T-helper 1 cell treated with Interleukin-12 subunit alpha and Interleukin-12 subunit beta and Interleukin-4 antibody, amounts not matched to agents 30 μg/mL and 1 μg/mL, for 36 hours (primary cell): ENCODE data around the gene TAS1R3.
A peak's percentile ranks its signal among the peaks of the same experiment; 100 is the strongest.

Experiments
- H3K27ac Mint-ChIP-seq: one replicate; pipeline ENCODE4 v1.8.0; 2021; ENCODE audit warnings: mild to moderate bottlenecking, mixed read lengths
- H3K27me3 Mint-ChIP-seq: one replicate; pipeline ENCODE4 v1.8.0; 2021; ENCODE audit warnings: low read depth, mixed read lengths
- H3K36me3 Mint-ChIP-seq: one replicate; pipeline ENCODE4 v1.8.0; 2021; ENCODE audit warnings: low read depth, mixed read lengths
- H3K4me1 Mint-ChIP-seq: one replicate; pipeline ENCODE4 v1.8.0; 2021; ENCODE audit warnings: low read depth, mixed read lengths
- H3K4me3 Mint-ChIP-seq: one replicate; pipeline ENCODE4 v1.8.0; 2021; ENCODE audit warnings: mild to moderate bottlenecking, moderate library complexity, mixed read lengths
- H3K9me3 Mint-ChIP-seq: one replicate; pipeline ENCODE4 v1.8.0; 2021; ENCODE audit warnings: mixed read lengths

TAS1R3 gene

GRCh38 chr1:1353389-1354151, 22.5 kb downstream of the TAS1R3 start:
- H3K27me3 Mint-ChIP-seq: peaks cover 23% of the 10 kb centered on the region
- H3K4me3 Mint-ChIP-seq: no peak overlapping the region
- H3K27ac Mint-ChIP-seq: no peak overlapping the region
- no peaks in the 10 kb centered on the region for H3K36me3 Mint-ChIP-seq
- no peaks in the 10 kb centered on the region for H3K9me3 Mint-ChIP-seq
- peaks cover 5% of the 10 kb centered on the region for H3K4me1 Mint-ChIP-seq

- H3K9me3 Mint-ChIP-seq: no peaks in the 10 kb centered on the region
- no peak overlapping the region for H3K4me3 Mint-ChIP-seq
- H3K36me3 Mint-ChIP-seq: no peaks in the 10 kb centered on the region
- H3K27ac Mint-ChIP-seq: no peak overlapping the region
- peaks cover 28% of the 10 kb centered on the region for H3K27me3 Mint-ChIP-seq
- H3K4me1 Mint-ChIP-seq: peaks cover 9% of the 10 kb centered on the region
Measured at GRCh38 chr1:1354271-1355247, 23.5 kb downstream of the TAS1R3 start.

GRCh38 chr1:1355416-1355815, 24.3 kb downstream of the TAS1R3 start:
- H3K36me3 Mint-ChIP-seq: no peaks in the 10 kb centered on the region
- no peaks in the 10 kb centered on the region for H3K9me3 Mint-ChIP-seq
- no peak overlapping the region for H3K27ac Mint-ChIP-seq
- H3K27me3 Mint-ChIP-seq: peaks cover 28% of the 10 kb centered on the region
- H3K4me1 Mint-ChIP-seq: peaks cover 9% of the 10 kb centered on the region
- no peak overlapping the region for H3K4me3 Mint-ChIP-seq

GRCh38 chr1:1356166-1356795, 25.2 kb downstream of the TAS1R3 start:
- Mint-ChIP-seq H3K27ac (no peak overlapping the region), H3K9me3 (no peaks in the 10 kb centered on the region), H3K4me3 (no peak overlapping the region), H3K36me3 (no peaks in the 10 kb centered on the region), H3K27me3 (peaks cover 28% of the 10 kb centered on the region), H3K4me1 (peaks cover 11% of the 10 kb centered on the region)

GRCh38 chr1:1356796-1357401, 25.8 kb downstream of the TAS1R3 start:
- no peaks in the 10 kb centered on the region for H3K36me3 Mint-ChIP-seq
- peaks cover 11% of the 10 kb centered on the region for H3K4me1 Mint-ChIP-seq
- H3K9me3 Mint-ChIP-seq: no peaks in the 10 kb centered on the region
- H3K4me3 Mint-ChIP-seq: no peak overlapping the region
- no peak overlapping the region for H3K27ac Mint-ChIP-seq
- peaks cover 30% of the 10 kb centered on the region for H3K27me3 Mint-ChIP-seq

- Mint-ChIP-seq H3K4me3 (no peak overlapping the region), H3K27me3 (peaks cover 24% of the 10 kb centered on the region), H3K36me3 (no peaks in the 10 kb centered on the region), H3K9me3 (no peaks in the 10 kb centered on the region), H3K4me1 (peaks cover 6% of the 10 kb centered on the region), H3K27ac (no peak overlapping the region)
Measured at GRCh38 chr1:1357871-1358432, 26.9 kb downstream of the TAS1R3 start.

GRCh38 chr1:1358433-1359271, 27.6 kb downstream of the TAS1R3 start, which contains the start of gene MXRA8:
TSS of gene MXRA8 (minus strand) at chr1:1358555. CDS start at chr1:1358504, 51 bp downstream.
- peaks cover 18% of the 10 kb centered on the region for H3K27me3 Mint-ChIP-seq
- H3K4me3 Mint-ChIP-seq: no peak within 1 kb of the TSS
- peaks cover 6% of the 10 kb centered on the region for H3K4me1 Mint-ChIP-seq
- no peaks in the 10 kb centered on the region for H3K36me3 Mint-ChIP-seq
- H3K9me3 Mint-ChIP-seq: no peaks in the 10 kb centered on the region
- H3K27ac Mint-ChIP-seq: no peak within 1 kb of the TSS

GRCh38 chr1:1359308-1359663, 28.2 kb downstream of the TAS1R3 start:
- no peaks in the 10 kb centered on the region for H3K9me3 Mint-ChIP-seq
- peaks cover 12% of the 10 kb centered on the region for H3K27me3 Mint-ChIP-seq
- H3K27ac Mint-ChIP-seq: no peak overlapping the region
- H3K36me3 Mint-ChIP-seq: no peaks in the 10 kb centered on the region
- peaks cover 6% of the 10 kb centered on the region for H3K4me1 Mint-ChIP-seq
- no peak overlapping the region for H3K4me3 Mint-ChIP-seq

GRCh38 chr1:1359664-1360468, 28.8 kb downstream of the TAS1R3 start:
- H3K36me3 Mint-ChIP-seq: no peaks in the 10 kb centered on the region
- peak overlapping the region; percentile 15 for H3K27ac Mint-ChIP-seq
- H3K4me1 Mint-ChIP-seq: peaks cover 6% of the 10 kb centered on the region
- H3K4me3 Mint-ChIP-seq: no peak overlapping the region
- no peaks in the 10 kb centered on the region for H3K9me3 Mint-ChIP-seq
- peaks cover 10% of the 10 kb centered on the region for H3K27me3 Mint-ChIP-seq

GRCh38 chr1:1360506-1361169, 29.6 kb downstream of the TAS1R3 start:
- Mint-ChIP-seq H3K4me3 (no peak overlapping the region), H3K9me3 (no peaks in the 10 kb centered on the region), H3K27ac (no peak overlapping the region), H3K27me3 (peaks cover 10% of the 10 kb centered on the region), H3K36me3 (no peaks in the 10 kb centered on the region), H3K4me1 (peaks cover 6% of the 10 kb centered on the region)

GRCh38 chr1:1361233-1361981, 30.3 kb downstream of the TAS1R3 start:
- no peaks in the 10 kb centered on the region for H3K36me3 Mint-ChIP-seq
- no peak overlapping the region for H3K4me3 Mint-ChIP-seq
- H3K27me3 Mint-ChIP-seq: peaks cover 10% of the 10 kb centered on the region

GRCh38 chr1:1361982-1362423, 30.9 kb downstream of the TAS1R3 start:
- H3K9me3 Mint-ChIP-seq: no peaks in the 10 kb centered on the region
- H3K36me3 Mint-ChIP-seq: no peaks in the 10 kb centered on the region
- no peak overlapping the region for H3K27ac Mint-ChIP-seq
- H3K4me1 Mint-ChIP-seq: peaks cover 6% of the 10 kb centered on the region
- H3K27me3 Mint-ChIP-seq: peaks cover 10% of the 10 kb centered on the region
- H3K4me3 Mint-ChIP-seq: no peak overlapping the region

More at GRCh38 chr1:1361233-1361981, 30.3 kb downstream of the TAS1R3 start:
- Mint-ChIP-seq H3K9me3 (no peaks in the 10 kb centered on the region), H3K4me1 (peaks cover 6% of the 10 kb centered on the region), H3K27ac (no peak overlapping the region)
